ENCODE data around the gene FSIP2.

FSIP2 gene

GRCh38 chr2:185796758-185797157 lies 58.2 kb downstream of the FSIP2 start:
- TF ChIP-seq PAX5 (IDR thresholded peaks at IDR 0.05; ENCODE audit: insufficient read depth, low read length, severe bottlenecking): no peak
- TF ChIP-seq POLR2AphosphoS5 (IDR thresholded peaks at IDR 0.05; ENCODE audit: low read depth, low read length): no peak
- no peak for TF ChIP-seq TAF1 (IDR thresholded peaks at IDR 0.05; ENCODE audit: low read depth, low read length)
- TF ChIP-seq SPI1 (IDR thresholded peaks at IDR 0.05; ENCODE audit: low read depth, low read length): no peak
- TF ChIP-seq POLR2A (IDR thresholded peaks at IDR 0.05; ENCODE audit: low read depth, low read length): no peak
- no peak for TF ChIP-seq POU2F2 (IDR thresholded peaks at IDR 0.05; ENCODE audit: low read depth, low read length)
- peak; percentile 16 for FAIRE-seq
- no peak for DNase-seq (ENCODE audit: insufficient read length, low spot score)

GRCh38 chr2:185802926-185803325 lies 64.3 kb downstream of the FSIP2 start:
- FAIRE-seq (no peak), DNase-seq (ENCODE audit: insufficient read length, low spot score) (no peak)
- no peak for TF ChIP-seq POLR2A (IDR thresholded peaks at IDR 0.05; ENCODE audit: low read depth, low read length)
- TF ChIP-seq TAF1 (IDR thresholded peaks at IDR 0.05; ENCODE audit: low read depth, low read length): no peak
- no peak for TF ChIP-seq SPI1 (IDR thresholded peaks at IDR 0.05; ENCODE audit: low read depth, low read length)
- no peak for TF ChIP-seq POLR2AphosphoS5 (IDR thresholded peaks at IDR 0.05; ENCODE audit: low read depth, low read length)
- TF ChIP-seq PAX5 (IDR thresholded peaks at IDR 0.05; ENCODE audit: insufficient read depth, low read length, severe bottlenecking): no peak
- no peak for TF ChIP-seq POU2F2 (IDR thresholded peaks at IDR 0.05; ENCODE audit: low read depth, low read length)

- TF ChIP-seq PAX5 (IDR thresholded peaks at IDR 0.05; ENCODE audit: insufficient read depth, low read length, severe bottlenecking): no peak
- no peak for TF ChIP-seq POU2F2 (IDR thresholded peaks at IDR 0.05; ENCODE audit: low read depth, low read length)
- TF ChIP-seq POLR2AphosphoS5 (IDR thresholded peaks at IDR 0.05; ENCODE audit: low read depth, low read length): no peak
- no peak for TF ChIP-seq SPI1 (IDR thresholded peaks at IDR 0.05; ENCODE audit: low read depth, low read length)
- DNase-seq (ENCODE audit: insufficient read length, low spot score): no peak
- FAIRE-seq: no peak
Observed at GRCh38 chr2:185806783-185807182, 68.2 kb downstream of the FSIP2 start.

- TF ChIP-seq POLR2A (IDR thresholded peaks at IDR 0.05; ENCODE audit: low read depth, low read length): no peak
- TF ChIP-seq TAF1 (IDR thresholded peaks at IDR 0.05; ENCODE audit: low read depth, low read length): no peak
- no peak for TF ChIP-seq POLR2AphosphoS5 (IDR thresholded peaks at IDR 0.05; ENCODE audit: low read depth, low read length)
- no peak for TF ChIP-seq PAX5 (IDR thresholded peaks at IDR 0.05; ENCODE audit: insufficient read depth, low read length, severe bottlenecking)
- TF ChIP-seq POU2F2 (IDR thresholded peaks at IDR 0.05; ENCODE audit: low read depth, low read length): no peak
- TF ChIP-seq SPI1 (IDR thresholded peaks at IDR 0.05; ENCODE audit: low read depth, low read length): no peak
- FAIRE-seq: no peak
- no peak for DNase-seq (ENCODE audit: insufficient read length, low spot score)
Observed at GRCh38 chr2:185807351-185807750, 68.7 kb downstream of the FSIP2 start.

GRCh38 chr2:185811580-185811979 lies 73.0 kb downstream of the FSIP2 start:
- TF ChIP-seq SPI1 (IDR thresholded peaks at IDR 0.05; ENCODE audit: low read depth, low read length): no peak
- no peak for TF ChIP-seq POLR2AphosphoS5 (IDR thresholded peaks at IDR 0.05; ENCODE audit: low read depth, low read length)
- TF ChIP-seq POU2F2 (IDR thresholded peaks at IDR 0.05; ENCODE audit: low read depth, low read length): no peak
- no peak for TF ChIP-seq TAF1 (IDR thresholded peaks at IDR 0.05; ENCODE audit: low read depth, low read length)
- no peak for TF ChIP-seq PAX5 (IDR thresholded peaks at IDR 0.05; ENCODE audit: insufficient read depth, low read length, severe bottlenecking)
- TF ChIP-seq POLR2A (IDR thresholded peaks at IDR 0.05; ENCODE audit: low read depth, low read length): no peak
- DNase-seq (ENCODE audit: insufficient read length, low spot score) (no peak), FAIRE-seq (no peak)

DNA sequence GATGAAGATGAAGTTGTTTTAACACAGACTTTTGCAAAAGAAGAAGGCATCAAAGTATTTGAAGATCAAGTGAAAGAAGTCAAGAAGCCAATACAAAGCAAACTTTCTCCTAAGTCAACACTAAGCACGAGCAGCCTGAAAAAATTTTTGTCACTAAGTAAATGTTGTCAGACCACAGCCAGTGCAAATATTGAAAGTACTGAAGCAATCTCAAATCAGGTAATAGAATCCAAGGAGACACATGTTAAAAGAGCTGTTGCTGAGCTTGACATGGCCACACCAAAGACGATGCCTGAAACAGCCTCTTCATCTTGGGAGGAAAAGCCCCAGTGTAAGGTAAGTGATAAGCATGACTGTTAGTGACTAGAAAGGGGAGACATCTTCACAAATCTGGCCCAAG lies 75.1 kb downstream of the FSIP2 start:
- no peak for TF ChIP-seq PAX5 (IDR thresholded peaks at IDR 0.05; ENCODE audit: insufficient read depth, low read length, severe bottlenecking)
- no peak for TF ChIP-seq TAF1 (IDR thresholded peaks at IDR 0.05; ENCODE audit: low read depth, low read length)
- no peak for TF ChIP-seq POLR2A (IDR thresholded peaks at IDR 0.05; ENCODE audit: low read depth, low read length)
- TF ChIP-seq POU2F2 (IDR thresholded peaks at IDR 0.05; ENCODE audit: low read depth, low read length): no peak
- no peak for FAIRE-seq
- DNase-seq (ENCODE audit: insufficient read length, low spot score): no peak

- TF ChIP-seq PAX5 (IDR thresholded peaks at IDR 0.05; ENCODE audit: insufficient read depth, low read length, severe bottlenecking) (no peak), TAF1 (IDR thresholded peaks at IDR 0.05; ENCODE audit: low read depth, low read length) (no peak), POLR2AphosphoS5 (IDR thresholded peaks at IDR 0.05; ENCODE audit: low read depth, low read length) (no peak), SPI1 (IDR thresholded peaks at IDR 0.05; ENCODE audit: low read depth, low read length) (no peak), POU2F2 (IDR thresholded peaks at IDR 0.05; ENCODE audit: low read depth, low read length) (no peak), POLR2A (IDR thresholded peaks at IDR 0.05; ENCODE audit: low read depth, low read length) (no peak)
- FAIRE-seq (no peak), DNase-seq (ENCODE audit: insufficient read length, low spot score) (no peak)
Observed at GRCh38 chr2:185817991-185818390, 79.4 kb downstream of the FSIP2 start.

DNA sequence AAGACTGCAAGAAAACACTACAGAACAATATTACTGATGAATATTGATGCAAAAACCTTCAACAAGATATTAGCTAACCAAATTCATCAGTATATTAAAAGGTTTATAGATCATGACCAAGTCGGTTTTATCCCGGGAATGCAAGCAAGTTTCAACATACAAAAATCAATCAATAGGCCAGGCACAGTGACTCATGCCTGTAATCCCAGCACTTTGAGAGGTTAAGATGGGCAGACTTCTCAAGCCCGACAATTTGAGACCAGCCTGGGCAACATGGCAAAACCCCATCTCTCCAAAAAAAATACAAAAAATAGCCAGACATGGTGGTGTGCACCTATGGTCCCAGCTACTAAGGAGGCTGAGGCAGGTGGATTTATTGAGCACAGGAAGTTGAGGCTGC lies 82.9 kb downstream of the FSIP2 start:
- FAIRE-seq: no peak
- TF ChIP-seq PAX5 (IDR thresholded peaks at IDR 0.05; ENCODE audit: insufficient read depth, low read length, severe bottlenecking) (no peak), POLR2AphosphoS5 (IDR thresholded peaks at IDR 0.05; ENCODE audit: low read depth, low read length) (no peak), POLR2A (IDR thresholded peaks at IDR 0.05; ENCODE audit: low read depth, low read length) (no peak), POU2F2 (IDR thresholded peaks at IDR 0.05; ENCODE audit: low read depth, low read length) (no peak), TAF1 (IDR thresholded peaks at IDR 0.05; ENCODE audit: low read depth, low read length) (no peak), SPI1 (IDR thresholded peaks at IDR 0.05; ENCODE audit: low read depth, low read length) (no peak)
- DNase-seq (ENCODE audit: insufficient read length, low spot score): no peak

- TF ChIP-seq POLR2AphosphoS5 (IDR thresholded peaks at IDR 0.05; ENCODE audit: low read depth, low read length) (no peak), POLR2A (IDR thresholded peaks at IDR 0.05; ENCODE audit: low read depth, low read length) (no peak), SPI1 (IDR thresholded peaks at IDR 0.05; ENCODE audit: low read depth, low read length) (no peak), POU2F2 (IDR thresholded peaks at IDR 0.05; ENCODE audit: low read depth, low read length) (no peak), PAX5 (IDR thresholded peaks at IDR 0.05; ENCODE audit: insufficient read depth, low read length, severe bottlenecking) (no peak)
- FAIRE-seq (no peak), DNase-seq (ENCODE audit: insufficient read length, low spot score) (no peak)
Observed at GRCh38 chr2:185823773-185824172, 85.2 kb downstream of the FSIP2 start.

GRCh38 chr2:185825557-185825956 lies 87.0 kb downstream of the FSIP2 start:
- FAIRE-seq (no peak), DNase-seq (ENCODE audit: insufficient read length, low spot score) (no peak)
- TF ChIP-seq TAF1 (IDR thresholded peaks at IDR 0.05; ENCODE audit: low read depth, low read length): no peak
- TF ChIP-seq SPI1 (IDR thresholded peaks at IDR 0.05; ENCODE audit: low read depth, low read length): no peak
- no peak for TF ChIP-seq POLR2AphosphoS5 (IDR thresholded peaks at IDR 0.05; ENCODE audit: low read depth, low read length)
- no peak for TF ChIP-seq POLR2A (IDR thresholded peaks at IDR 0.05; ENCODE audit: low read depth, low read length)
- no peak for TF ChIP-seq POU2F2 (IDR thresholded peaks at IDR 0.05; ENCODE audit: low read depth, low read length)
- TF ChIP-seq PAX5 (IDR thresholded peaks at IDR 0.05; ENCODE audit: insufficient read depth, low read length, severe bottlenecking): no peak
